ENCODE data around the gene NRP2.

DNA sequence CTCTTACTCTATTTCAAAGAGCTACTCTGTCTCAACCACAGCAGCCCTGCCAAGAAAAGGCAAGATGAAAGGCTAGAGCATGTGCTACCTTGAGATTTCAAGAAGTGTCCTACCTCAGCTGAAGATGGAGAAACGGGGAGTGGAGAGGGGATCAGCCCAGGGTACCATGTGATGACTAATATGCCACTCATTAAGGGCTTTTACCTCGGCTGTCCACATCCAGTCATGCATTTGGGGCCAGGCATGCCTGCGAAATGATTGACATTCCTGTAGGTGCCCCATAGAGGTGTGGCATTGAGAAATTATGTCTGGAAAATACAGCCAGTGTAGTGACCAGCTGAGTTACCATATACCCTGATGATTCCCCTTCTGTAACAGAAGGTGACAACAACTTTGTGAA, 96.1 kb downstream of the NRP2 start:
- TF ChIP-seq, protein P1, sequence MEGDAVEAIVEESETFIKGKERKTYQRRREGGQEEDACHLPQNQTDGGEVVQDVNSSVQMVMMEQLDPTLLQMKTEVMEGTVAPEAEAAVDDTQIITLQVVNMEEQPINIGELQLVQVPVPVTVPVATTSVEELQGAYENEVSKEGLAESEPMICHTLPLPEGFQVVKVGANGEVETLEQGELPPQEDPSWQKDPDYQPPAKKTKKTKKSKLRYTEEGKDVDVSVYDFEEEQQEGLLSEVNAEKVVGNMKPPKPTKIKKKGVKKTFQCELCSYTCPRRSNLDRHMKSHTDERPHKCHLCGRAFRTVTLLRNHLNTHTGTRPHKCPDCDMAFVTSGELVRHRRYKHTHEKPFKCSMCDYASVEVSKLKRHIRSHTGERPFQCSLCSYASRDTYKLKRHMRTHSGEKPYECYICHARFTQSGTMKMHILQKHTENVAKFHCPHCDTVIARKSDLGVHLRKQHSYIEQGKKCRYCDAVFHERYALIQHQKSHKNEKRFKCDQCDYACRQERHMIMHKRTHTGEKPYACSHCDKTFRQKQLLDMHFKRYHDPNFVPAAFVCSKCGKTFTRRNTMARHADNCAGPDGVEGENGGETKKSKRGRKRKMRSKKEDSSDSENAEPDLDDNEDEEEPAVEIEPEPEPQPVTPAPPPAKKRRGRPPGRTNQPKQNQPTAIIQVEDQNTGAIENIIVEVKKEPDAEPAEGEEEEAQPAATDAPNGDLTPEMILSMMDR (conservative IDR thresholded peaks at IDR 0.05 in 1 of 2, IDR thresholded peaks at IDR 0.05 in 1 of 2; ENCODE audit: low read depth in 1 of 2, low read length in 2 of 2), result no peak
- TF ChIP-seq EZH2 (IDR thresholded peaks at IDR 0.05; ENCODE audit: low read length, missing control alignments), result no peak

All from fibroblast of lung (primary cell).